Spleen (tissue), 7 donors: ENCODE measurements around the gene TRIM7.
A peak's percentile ranks its signal among the peaks of the same experiment; 100 is the strongest.

Experiments used
- POLR2AphosphoS5 ChIP-seq, 3 donors: sonication (generic); formaldehyde crosslinking; IDR thresholded peaks; one replicate each; pipeline ENCODE4 v1.5.1; 2017; ENCODE audit warnings: antibody characterized with exemption in 3 of 3
- TF ChIP-seq, protein P1 (sequence below), 11 experiments: fragments of 200-600 bp in 7 of 11; fragments of 450-650 bp in 4 of 11; sonication (generic) in 4 of 11; IDR thresholded peaks in 8 of 11; conservative IDR thresholded peaks in 3 of 11; 1 replicate in 7 of 11; 2 replicates in 4 of 11; pipeline versions ENCODE4 v1.4.0 to v1.8.0; 2016 to 2021; ENCODE audit warnings: antibody characterized with exemption in 11 of 11, inconsistent platforms in 4 of 11, mild to moderate bottlenecking in 1 of 11
- donor health status: DM: no; HTN: no; CAD: no; lungs with moderate emphysema.
- donor health status: DM: no; HTN: no; CAD: no.
- donor health status: DM: no; HTN: no; CAD: no.

DNA sequence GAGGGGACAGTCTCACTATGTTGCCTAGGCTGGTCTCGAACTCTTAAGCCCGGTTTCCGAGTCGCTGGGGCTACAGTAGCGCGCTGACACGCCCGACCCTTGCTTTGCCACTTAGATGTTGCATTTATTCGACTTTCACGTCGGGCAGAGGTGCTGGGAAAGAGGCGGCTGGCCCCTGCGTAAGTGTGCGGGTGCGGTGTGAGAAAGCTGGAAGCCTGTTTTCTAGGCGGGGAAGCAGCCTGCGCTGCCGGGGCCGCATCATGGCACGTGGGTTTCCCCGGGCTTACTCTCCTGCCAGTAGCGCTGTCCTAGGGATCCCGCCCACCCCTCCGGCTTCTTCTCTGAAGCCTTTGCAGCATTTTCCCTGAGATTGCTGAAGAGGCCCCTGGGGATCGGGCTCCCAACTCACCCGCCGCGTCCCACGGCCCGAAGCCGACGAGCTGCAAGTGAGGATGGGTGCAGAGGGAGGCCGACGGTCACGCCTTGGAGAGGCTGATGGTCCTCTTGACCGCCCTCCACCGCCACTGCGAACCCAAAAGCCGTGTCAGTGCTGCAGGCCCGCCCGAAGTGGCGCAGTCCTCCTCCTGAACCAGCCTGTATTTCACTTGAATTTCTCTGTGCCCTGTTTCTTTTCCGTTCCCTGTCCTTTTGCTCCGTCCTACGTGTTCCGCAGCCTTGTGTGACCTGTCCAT lies 12.3 kb upstream of the TRIM7 start:
- TF ChIP-seq POLR2AphosphoS5 (IDR thresholded peaks at IDR 0.05): peak in 2 of 3 donors; percentile 38 to 58
- TF ChIP-seq, protein P1, sequence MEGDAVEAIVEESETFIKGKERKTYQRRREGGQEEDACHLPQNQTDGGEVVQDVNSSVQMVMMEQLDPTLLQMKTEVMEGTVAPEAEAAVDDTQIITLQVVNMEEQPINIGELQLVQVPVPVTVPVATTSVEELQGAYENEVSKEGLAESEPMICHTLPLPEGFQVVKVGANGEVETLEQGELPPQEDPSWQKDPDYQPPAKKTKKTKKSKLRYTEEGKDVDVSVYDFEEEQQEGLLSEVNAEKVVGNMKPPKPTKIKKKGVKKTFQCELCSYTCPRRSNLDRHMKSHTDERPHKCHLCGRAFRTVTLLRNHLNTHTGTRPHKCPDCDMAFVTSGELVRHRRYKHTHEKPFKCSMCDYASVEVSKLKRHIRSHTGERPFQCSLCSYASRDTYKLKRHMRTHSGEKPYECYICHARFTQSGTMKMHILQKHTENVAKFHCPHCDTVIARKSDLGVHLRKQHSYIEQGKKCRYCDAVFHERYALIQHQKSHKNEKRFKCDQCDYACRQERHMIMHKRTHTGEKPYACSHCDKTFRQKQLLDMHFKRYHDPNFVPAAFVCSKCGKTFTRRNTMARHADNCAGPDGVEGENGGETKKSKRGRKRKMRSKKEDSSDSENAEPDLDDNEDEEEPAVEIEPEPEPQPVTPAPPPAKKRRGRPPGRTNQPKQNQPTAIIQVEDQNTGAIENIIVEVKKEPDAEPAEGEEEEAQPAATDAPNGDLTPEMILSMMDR (IDR thresholded peaks at IDR 0.05 in 8 of 11, conservative IDR thresholded peaks at IDR 0.05 in 3 of 11): no peak
